H1 (cell line): ENCODE measurements around the gene CCL25. TPM values are rescaled to one million over a fixed set of nuclear protein-coding genes. Genes with fewer than 3 reads are reported as not detected.
A peak's percentile ranks its signal among the peaks of the same experiment; 100 is the strongest.

Experiments used
- CTCF ChIA-PET: fragments of 300-600 bp; sonication (Branson Sonifier 250); formaldehyde crosslinking; loops from one replicate; lab custom pipeline; 2021; ENCODE audit not compliant: partially characterized antibody; lab: Charles Lee
- POLR2A ChIA-PET: fragments of 300-600 bp; sonication (Branson Sonifier 250); formaldehyde crosslinking; loops from one replicate; lab custom pipeline; 2021; ENCODE audit warnings: inconsistent platforms; ENCODE audit not compliant: partially characterized antibody; lab: Charles Lee
- DNase-seq, 2 experiments: peaks; one replicate each; pipeline versions ENCODE4 v3.0.0 to v3.0.0-alpha.2; 2010 to 2022; ENCODE audit warnings: low spot score in 2 of 2, low read depth in 1 of 2, mixed read lengths in 1 of 2
- FAIRE-seq: peaks from 2 replicates; lab custom pipeline; 2011; peaks lifted over from hg19 to GRCh38; lab: Jason Lieb, UNC
- H2AFZ ChIP-seq: 2 replicates; pipeline ENCODE4 v1.8.1; 2012; ENCODE audit warnings: low read length, inconsistent platforms
- H2AK5ac ChIP-seq: 2 replicates; pipeline ENCODE4 v1.6.1; 2013; ENCODE audit warnings: low read depth, low read length
- H2BK120ac ChIP-seq: replicated peaks from 2 replicates; pipeline ENCODE3; 2013; ENCODE audit warnings: low read depth, low read length, inconsistent platforms
- H2BK12ac ChIP-seq: 2 replicates; pipeline ENCODE4 v1.6.1; 2013; ENCODE audit warnings: low read depth, low read length
- H2BK15ac ChIP-seq: 2 replicates; pipeline ENCODE4 v1.6.1; 2013; ENCODE audit warnings: low read length
- H2BK20ac ChIP-seq: 2 replicates; pipeline ENCODE4 v1.6.1; 2013; ENCODE audit warnings: low read length
- H2BK5ac ChIP-seq: 2 replicates; pipeline ENCODE4 v1.6.1; 2013; ENCODE audit warnings: low read depth, low read length
- H3K14ac ChIP-seq: 2 replicates; pipeline ENCODE4 v1.6.1; 2013; ENCODE audit warnings: inconsistent platforms; ENCODE audit not compliant: insufficient read length
- H3K18ac ChIP-seq: 2 replicates; pipeline ENCODE4 v1.6.1; 2013; ENCODE audit warnings: low read length; ENCODE audit errors: extremely low read depth
- H3K23ac ChIP-seq: 2 replicates; pipeline ENCODE4 v1.6.1; 2013; ENCODE audit warnings: inconsistent platforms; ENCODE audit not compliant: insufficient read length
- H3K23me2 ChIP-seq: 2 replicates; pipeline ENCODE4 v1.6.1; 2013; ENCODE audit warnings: low read depth, low read length
- H3K27ac ChIP-seq: 2 replicates; pipeline ENCODE4 v1.6.1; 2011; ENCODE audit warnings: low read depth, low read length, inconsistent platforms
- H3K27me3 ChIP-seq, 4 experiments: replicated peaks in 1 of 4; 1 replicate in 1 of 4; 2 replicates in 3 of 4; pipeline versions ENCODE4 v1.6.1 to v1.8.1; 2011 to 2013; ENCODE audit warnings: low read length in 3 of 4, mild to moderate bottlenecking in 3 of 4, inconsistent platforms in 2 of 4, mixed read lengths in 2 of 4, moderate library complexity in 1 of 4; ENCODE audit not compliant: control insufficient read depth in 3 of 4, insufficient read depth in 3 of 4; ENCODE audit errors: extremely low read depth in 1 of 4
- H3K36me3 ChIP-seq, 4 experiments: 2 replicates each; pipeline versions ENCODE4 v1.6.1 to v1.8.1; 2011 to 2013; ENCODE audit warnings: mild to moderate bottlenecking in 4 of 4, low read length in 3 of 4, moderate library complexity in 2 of 4, control low read depth in 1 of 4, inconsistent platforms in 1 of 4; ENCODE audit not compliant: insufficient read depth in 4 of 4, control insufficient read depth in 2 of 4
- H3K4ac ChIP-seq: replicated peaks from 2 replicates; pipeline ENCODE3; 2013; ENCODE audit warnings: low read length, low read depth, mixed read lengths, inconsistent platforms; ENCODE audit not compliant: insufficient read length
- H3K4me1 ChIP-seq, 4 experiments: replicated peaks in 1 of 4; 1 replicate in 1 of 4; 2 replicates in 3 of 4; pipeline versions ENCODE4 v1.6.1 to v1.8.1; 2011 to 2013; ENCODE audit warnings: low read length in 3 of 4, inconsistent platforms in 2 of 4, mixed read lengths in 1 of 4; ENCODE audit not compliant: insufficient read depth in 4 of 4, control insufficient read depth in 3 of 4
- H3K4me2 ChIP-seq, 2 experiments: 2 replicates each; pipeline versions ENCODE4 v1.6.1 to v1.8.1; 2011 to 2013; ENCODE audit warnings: low read depth in 2 of 2, low read length in 2 of 2, control low read depth in 1 of 2, inconsistent platforms in 1 of 2, mild to moderate bottlenecking in 1 of 2; ENCODE audit not compliant: insufficient read depth in 1 of 2
- H3K4me3 ChIP-seq, 4 experiments: fragments of 200-600, 300-600 bp in 1 of 4; sonication (generic), shearing (Covaris generic), sonication (Bioruptor Twin) in 1 of 4; 2 replicates each; pipeline versions ENCODE4 v1.5.1 to v1.8.1; 2011 to 2016; ENCODE audit warnings: low read length in 4 of 4, low read depth in 3 of 4, control low read depth in 2 of 4, inconsistent platforms in 2 of 4, mild to moderate bottlenecking in 2 of 4, mixed read lengths in 1 of 4, moderate library complexity in 1 of 4; ENCODE audit not compliant: insufficient read depth in 2 of 4; ENCODE audit errors: extremely low read depth in 1 of 4
- H3K56ac ChIP-seq: replicated peaks from 2 replicates; pipeline ENCODE3; 2013; ENCODE audit warnings: low read depth, mild to moderate bottlenecking, mixed read lengths, low read length, inconsistent platforms; ENCODE audit not compliant: insufficient read length
- H3K79me1 ChIP-seq: 2 replicates; pipeline ENCODE4 v1.6.1; 2013; ENCODE audit warnings: low read depth, low read length, control low read depth
- H3K79me2 ChIP-seq, 2 experiments: 2 replicates each; pipeline versions ENCODE4 v1.6.1 to v1.8.1; 2012 to 2013; ENCODE audit warnings: low read length in 2 of 2, mild to moderate bottlenecking in 2 of 2, inconsistent platforms in 1 of 2; ENCODE audit not compliant: insufficient read depth in 2 of 2, control insufficient read depth in 1 of 2
- H3K9ac ChIP-seq, 4 experiments: replicated peaks in 1 of 4; 1 replicate in 1 of 4; 2 replicates in 3 of 4; pipeline versions ENCODE4 v1.6.1 to v1.8.1; 2011 to 2013; ENCODE audit warnings: low read depth in 3 of 4, low read length in 3 of 4, control low read depth in 2 of 4, mild to moderate bottlenecking in 2 of 4, moderate library complexity in 2 of 4, inconsistent platforms in 1 of 4; ENCODE audit errors: extremely low read depth in 1 of 4
- H3K9me3 ChIP-seq, 2 experiments: 2 replicates each; pipeline versions ENCODE4 v1.6.1 to v1.8.1; 2012 to 2013; ENCODE audit warnings: mild to moderate bottlenecking in 2 of 2, moderate library complexity in 2 of 2, control low read depth in 1 of 2, inconsistent platforms in 1 of 2, low read depth in 1 of 2, low read length in 1 of 2, mixed read lengths in 1 of 2; ENCODE audit not compliant: insufficient read depth in 2 of 2
- H4K20me1 ChIP-seq, 2 experiments: replicated peaks in 1 of 2; 2 replicates each; pipeline versions ENCODE3 to v1.8.1; 2011 to 2013; ENCODE audit warnings: inconsistent platforms in 2 of 2, low read length in 2 of 2, mild to moderate bottlenecking in 1 of 2; ENCODE audit not compliant: insufficient read depth in 2 of 2, control insufficient read depth in 1 of 2
- H4K5ac ChIP-seq: 2 replicates; pipeline ENCODE4 v1.6.1; 2013; ENCODE audit warnings: low read length, low read depth, mixed read lengths, inconsistent platforms; ENCODE audit not compliant: insufficient read length
- H4K8ac ChIP-seq: 2 replicates; pipeline ENCODE4 v1.8.0; 2013; ENCODE audit warnings: mild to moderate bottlenecking, moderate library complexity, low read length, inconsistent platforms; ENCODE audit not compliant: insufficient read depth; ENCODE audit errors: extremely low read depth
- H4K91ac ChIP-seq: replicated peaks from 2 replicates; pipeline ENCODE3; 2013; ENCODE audit warnings: low read length, mixed read lengths, inconsistent platforms; ENCODE audit not compliant: insufficient read length
- KDM1A ChIP-seq: fragments of 200-600, 300-600 bp; sonication (generic); IDR thresholded peaks from 2 replicates; pipeline ENCODE4 v1.7.1; 2016; ENCODE audit warnings: mild to moderate bottlenecking, low read length, borderline replicate concordance
- NANOG ChIP-seq: IDR thresholded peaks from 2 replicates; pipeline ENCODE4 v1.6.1; 2011; ENCODE audit warnings: low read length, low read depth, mild to moderate bottlenecking, inconsistent platforms; ENCODE audit not compliant: insufficient read depth, poor library complexity, severe bottlenecking
- SIN3A ChIP-seq, 2 experiments: IDR thresholded peaks in 1 of 2; conservative IDR thresholded peaks in 1 of 2; 2 replicates each; pipeline ENCODE4 v1.6.1; 2011 to 2012; ENCODE audit warnings: low read length in 2 of 2, improper control_type of control experiment in 1 of 2, low read depth in 1 of 2, mild to moderate bottlenecking in 1 of 2
- WGBS, 2 experiments: shearing (Covaris generic) in 1 of 2; methylation state at CpG; one replicate each; pipeline versions ENCODE4 v1.1.6 to v1.1.7; 2013 to 2015; ENCODE audit warnings: low lambda C conversion rate in 2 of 2, mixed read lengths in 2 of 2, inconsistent platforms in 1 of 2, low coverage in 1 of 2, missing lambda C conversion rate in 1 of 2; ENCODE audit not compliant: insufficient replicate concordance in 2 of 2, insufficient coverage in 1 of 2, insufficient read length in 1 of 2; ENCODE audit errors: extremely low coverage in 1 of 2, missing lambda C conversion rate in 1 of 2; 5-methylcytosine and 5-hydroxymethylcytosine counted together
- polyA plus RNA-seq, 7 experiments: library from polyadenylated mRNA; depleted of rRNA in 3 of 7; stranded (reverse) in 5 of 7; unstranded in 2 of 7; fragments of >200 nt in 5 of 7; fragments of 200-250 nt in 2 of 7; gene quantifications; 1 replicate in 5 of 7; 2 replicates in 1 of 7; 4 replicates in 1 of 7; pipeline versions ENCODE4 v1.2.1 to v1.2.3, GENCODE V29; 2011 to 2013; ENCODE audit warnings: missing spikeins in 2 of 7, mixed read lengths in 2 of 7
- total RNA-seq: library from RNA; stranded (reverse); fragmentation: NEBNext Ultra II Directional; extraction: Animal tissue kit (Norgen Biotek cat#: 25700); gene quantifications from 2 replicates; pipeline ENCODE4 v1.2.1, GENCODE V29; 2021

Gene CCL25
- total and polyA plus RNA-seq, 2 of the 8 experiments (the other 6 are each of a cell fraction or from before 2014, with no cell fraction given), result 0.59 TPM; not detected in 1

- H4K8ac ChIP-seq, result no peak overlapping the region
- TF ChIP-seq KDM1A (peak; percentile 80; the same call in 1 of the 2 replicates), NANOG (no peak), SIN3A (conservative IDR thresholded peaks at IDR 0.05 in 1 of 2, IDR thresholded peaks at IDR 0.05 in 1 of 2; ENCODE audit: low read depth in 1 of 2, low read length in 2 of 2) (no peak)
- TF ChIP-seq, all 59 proteins: peak for 1
- H4K20me1 ChIP-seq, result peaks cover 0 to 5% of the 10 kb centered on the region in 2 experiments
- no peak overlapping the region for H2BK120ac ChIP-seq
- no peaks in the 10 kb centered on the region for H3K27me3 ChIP-seq
- no peak overlapping the region for H3K4me3 ChIP-seq
- ChIA-PET CTCF (interaction anchor here (0.7 to 2.2 kb wide), 7 partner anchors 11 to 1961 kb away, joined by 3 to 6 read pairs (median 4); no protein-coding TSS in a partner anchor), POLR2A (interaction anchor here (0.7 to 1.4 kb wide), 3 partner anchors 10 to 47 kb away, joined by 3 to 5 read pairs (median 4); no protein-coding TSS in a partner anchor)
- H4K91ac ChIP-seq, result no peak overlapping the region
- H2AK5ac ChIP-seq, result no peak overlapping the region
- H3K9ac ChIP-seq, result no peak overlapping the region
- H3K4me1 ChIP-seq, result no peaks in the 10 kb centered on the region
- no peak overlapping the region for H3K56ac ChIP-seq
- no peak for FAIRE-seq
- no peaks in the 10 kb centered on the region for H3K79me2 ChIP-seq
- H2BK15ac ChIP-seq, result no peak overlapping the region
- H2BK20ac ChIP-seq, result no peak overlapping the region
- H3K23me2 ChIP-seq, result no peaks in the 10 kb centered on the region
- H3K14ac ChIP-seq, result no peak overlapping the region
- H3K4me2 ChIP-seq, result no peak overlapping the region
- no peaks in the 10 kb centered on the region for H3K79me1 ChIP-seq
- DNase-seq, result no peak
- peaks cover 7 to 28% (median 17%) of the 10 kb centered on the region in 4 experiments; a peak in 7 of 8 replicates for H3K36me3 ChIP-seq
- no peak overlapping the region for H2AFZ ChIP-seq
- no peak overlapping the region for H4K5ac ChIP-seq
- no peak overlapping the region for H3K27ac ChIP-seq
- H3K4ac ChIP-seq, result no peak overlapping the region
- H3K23ac ChIP-seq, result no peak overlapping the region
- no peak overlapping the region for H2BK5ac ChIP-seq
- no peak overlapping the region for H3K18ac ChIP-seq
- WGBS, 2 experiments, result 91% methylated on average over 13 of the region's 13 CpGs; no CpG with 5 or more reads in 1 of the 2 experiments
- H3K9me3 ChIP-seq, result peaks cover 4 to 6% of the 10 kb centered on the region in 2 experiments
- H2BK12ac ChIP-seq, result no peak overlapping the region
Observed at GRCh38 chr19:8075158-8076074, 22.9 kb downstream of the CCL25 start.
